RWPE2 (cell line): Measurements from ENCODE around the gene EIF4E1B.

Source experiments
- ATAC-seq: fragments of 200-7000 bp; cut with Tn5 transposase; 3 replicates; pipeline ENCODE4 v1.9.1; 2021; ENCODE audit warnings: low read depth
- DNase-seq: peaks from one replicate; pipeline ENCODE4 v3.0.0-alpha.2; 2020; ENCODE audit warnings: low spot score
- H3K27ac ChIP-seq: fragments of 450-650 bp; 2 replicates; pipeline ENCODE4 v1.5.1; 2017; ENCODE audit warnings: mild to moderate bottlenecking; ENCODE audit not compliant: poor library complexity, severe bottlenecking
- H3K27me3 ChIP-seq: fragments of 250-450 bp; sonication (Bioruptor Pico); 2 replicates; pipeline ENCODE4 v1.5.1; 2021; ENCODE audit warnings: mild to moderate bottlenecking, moderate library complexity; ENCODE audit not compliant: insufficient read depth, poor library complexity, severe bottlenecking
- H3K36me3 ChIP-seq: fragments of 250-450 bp; sonication (Bioruptor Pico); 2 replicates; pipeline ENCODE4 v1.5.1; 2020; ENCODE audit warnings: low read depth, mild to moderate bottlenecking, moderate library complexity
- H3K4me1 ChIP-seq: fragments of 250-450 bp; sonication (Bioruptor Pico); 2 replicates; pipeline ENCODE4 v1.5.1; 2021; ENCODE audit warnings: mild to moderate bottlenecking, moderate library complexity; ENCODE audit not compliant: insufficient read depth, poor library complexity, severe bottlenecking
- H3K4me3 ChIP-seq: fragments of 250-450 bp; sonication (Bioruptor Pico); 2 replicates; pipeline ENCODE4 v1.5.1; 2021; ENCODE audit warnings: mild to moderate bottlenecking, moderate library complexity; ENCODE audit not compliant: severe bottlenecking
- H3K9me3 ChIP-seq: fragments of 250-450 bp; sonication (Bioruptor Pico); 2 replicates; pipeline ENCODE4 v1.5.1; 2021; ENCODE audit warnings: mild to moderate bottlenecking, moderate library complexity; ENCODE audit not compliant: severe bottlenecking
- CTCF ChIP-seq: fragments of 450-650 bp; IDR thresholded peaks from one replicate; pipeline ENCODE4 v1.5.1; 2017; ENCODE audit warnings: mild to moderate bottlenecking, moderate library complexity; ENCODE audit not compliant: poor library complexity, severe bottlenecking

Gene EIF4E1B

GRCh38 chr5:176616511-176616910, 14.0 kb upstream of the EIF4E1B start:
- no peak overlapping the region for H3K4me3 ChIP-seq
- DNase-seq (no peak), ATAC-seq (no peak)
- H3K36me3 ChIP-seq, result no peaks in the 10 kb centered on the region
- peaks cover 20% of the 10 kb centered on the region for H3K27me3 ChIP-seq
- no peaks in the 10 kb centered on the region for H3K9me3 ChIP-seq
- TF ChIP-seq CTCF, result no peak
- H3K4me1 ChIP-seq, result peaks cover 8% of the 10 kb centered on the region
- no peak overlapping the region for H3K27ac ChIP-seq

- no peak overlapping the region for H3K4me3 ChIP-seq
Observed at GRCh38 chr5:176618783-176619182, 11.7 kb upstream of the EIF4E1B start.

DNA sequence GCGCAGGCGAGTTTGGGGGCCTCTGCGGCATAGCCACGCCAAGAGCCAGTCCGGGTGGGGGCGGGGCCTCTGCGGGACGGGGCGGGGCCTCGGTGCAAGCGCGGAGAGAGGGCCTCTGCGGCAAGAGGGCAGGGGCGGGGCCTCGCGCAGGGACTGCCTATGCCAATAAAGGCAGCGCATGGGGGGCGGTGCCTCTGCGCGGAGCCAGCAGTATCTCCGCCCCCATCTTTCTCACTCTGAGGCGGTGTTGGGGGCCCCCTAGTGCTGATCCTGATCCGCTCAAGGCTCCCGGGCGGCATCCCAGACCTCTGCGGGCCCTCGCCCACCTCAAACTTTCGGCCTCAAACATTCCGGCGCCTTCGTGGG, 11.3 kb upstream of the EIF4E1B start:
- Histone ChIP-seq H3K4me1 (peaks cover 8% of the 10 kb centered on the region), H3K36me3 (no peaks in the 10 kb centered on the region), H3K4me3 (no peak overlapping the region), H3K27ac (no peak overlapping the region), H3K9me3 (no peaks in the 10 kb centered on the region), H3K27me3 (peaks cover 20% of the 10 kb centered on the region)
- ATAC-seq (peak; percentile 91), DNase-seq (peak; percentile 98)
- peak; percentile 90 for TF ChIP-seq CTCF

More at GRCh38 chr5:176618783-176619182, 11.7 kb upstream of the EIF4E1B start:
- DNase-seq, result no peak
- Histone ChIP-seq H3K4me1 (peaks cover 8% of the 10 kb centered on the region), H3K27me3 (peaks cover 20% of the 10 kb centered on the region), H3K9me3 (no peaks in the 10 kb centered on the region), H3K27ac (no peak overlapping the region), H3K36me3 (no peaks in the 10 kb centered on the region)
- TF ChIP-seq CTCF, result no peak
- ATAC-seq, result no peak

- Histone ChIP-seq H3K9me3 (no peaks in the 10 kb centered on the region), H3K36me3 (no peaks in the 10 kb centered on the region), H3K27me3 (peaks cover 20% of the 10 kb centered on the region), H3K4me1 (peaks cover 5% of the 10 kb centered on the region), H3K27ac (no peak overlapping the region), H3K4me3 (no peak overlapping the region)
- peak; percentile 65 for DNase-seq
- ATAC-seq, result no peak
- peak; percentile 75 for TF ChIP-seq CTCF
Observed at GRCh38 chr5:176619569-176620332, 10.7 kb upstream of the EIF4E1B start.

GRCh38 chr5:176620333-176620981, 10.0 kb upstream of the EIF4E1B start:
- peaks cover 20% of the 10 kb centered on the region for H3K27me3 ChIP-seq

More at GRCh38 chr5:176620333-176620981, 10.0 kb upstream of the EIF4E1B start:
- no peak overlapping the region for H3K27ac ChIP-seq
- ATAC-seq, result peak; percentile 13; the same call in 2 of the 3 replicates
- H3K36me3 ChIP-seq, result no peaks in the 10 kb centered on the region
- DNase-seq, result peak; percentile 71
- no peak for TF ChIP-seq CTCF
- no peaks in the 10 kb centered on the region for H3K4me1 ChIP-seq
- H3K9me3 ChIP-seq, result no peaks in the 10 kb centered on the region
- no peak overlapping the region for H3K4me3 ChIP-seq
